NCI-H345 treated with DMSO at 0.1 percent for 48 hours (cell line): Measurements from ENCODE around the gene HTR2A.

Source experiments
- DNase-seq: peaks from one replicate; lab custom pipeline; 2025; ENCODE audit not compliant: unreplicated experiment; lab: John Stamatoyannopoulos, UW

The HTR2A gene

DNA sequence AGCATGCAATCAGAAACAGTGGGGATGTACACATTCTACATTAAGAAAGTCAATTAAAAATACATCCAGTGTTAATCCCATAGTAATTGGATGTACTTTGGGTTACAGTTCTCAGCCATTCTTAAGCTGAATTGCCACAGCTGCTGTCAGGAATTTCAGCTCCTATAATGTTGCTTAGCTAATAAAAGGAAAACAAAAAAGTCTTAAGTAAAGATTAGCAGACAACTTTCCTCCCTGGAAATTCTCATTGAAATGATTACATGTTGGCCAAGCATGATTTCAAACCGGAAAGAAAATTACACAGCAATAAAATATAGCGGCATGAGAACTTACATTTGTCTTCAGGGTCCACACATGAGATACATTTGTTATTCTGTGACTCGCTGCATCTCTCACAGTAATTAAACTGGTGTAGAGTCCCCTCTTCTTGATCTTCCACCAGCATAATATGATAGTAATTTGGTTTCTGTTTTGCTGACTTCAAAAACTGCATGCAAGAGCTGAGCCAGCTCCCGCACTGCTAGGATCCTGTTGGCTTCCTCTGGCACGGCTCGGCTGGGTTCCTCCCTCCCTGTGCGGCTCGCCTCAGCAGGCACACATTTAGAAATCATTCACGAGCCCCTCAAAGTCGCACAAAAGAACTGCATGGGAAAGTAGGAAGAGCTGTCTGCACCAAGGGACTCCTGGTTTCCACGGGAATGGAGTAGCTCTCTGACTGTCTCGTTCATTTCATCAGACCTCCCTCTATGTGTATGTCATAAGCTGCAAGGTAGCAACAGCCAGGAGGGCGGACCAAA, at the start of gene HTR2A:
HTR2A (minus strand) TSS at position 713 of the 797 bp plus-strand sequence. CDS start 1,147 bp downstream, outside the sequence.
- DNase-seq = peak; percentile 12

DNA sequence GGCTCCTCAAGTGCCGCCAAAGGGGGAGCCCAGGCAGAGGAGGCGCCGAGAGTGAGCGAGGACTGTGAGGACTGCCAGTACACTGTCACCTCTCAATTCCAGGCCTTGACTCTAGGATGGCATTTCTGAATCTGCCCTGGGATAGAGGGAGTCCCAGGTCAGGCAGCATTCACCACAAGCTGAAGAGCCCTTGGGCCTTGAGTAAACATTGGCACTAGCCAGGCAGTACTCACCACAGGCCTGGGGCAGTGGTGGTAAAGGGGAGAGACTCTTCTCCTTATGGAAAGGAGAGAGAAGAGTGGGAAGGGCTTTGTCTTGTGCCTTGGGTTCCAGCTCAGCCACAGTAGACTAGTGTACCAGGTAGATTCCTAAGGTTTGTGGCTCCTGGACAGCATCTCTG, 39.7 kb upstream of the HTR2A start:
- no peak for DNase-seq

DNA sequence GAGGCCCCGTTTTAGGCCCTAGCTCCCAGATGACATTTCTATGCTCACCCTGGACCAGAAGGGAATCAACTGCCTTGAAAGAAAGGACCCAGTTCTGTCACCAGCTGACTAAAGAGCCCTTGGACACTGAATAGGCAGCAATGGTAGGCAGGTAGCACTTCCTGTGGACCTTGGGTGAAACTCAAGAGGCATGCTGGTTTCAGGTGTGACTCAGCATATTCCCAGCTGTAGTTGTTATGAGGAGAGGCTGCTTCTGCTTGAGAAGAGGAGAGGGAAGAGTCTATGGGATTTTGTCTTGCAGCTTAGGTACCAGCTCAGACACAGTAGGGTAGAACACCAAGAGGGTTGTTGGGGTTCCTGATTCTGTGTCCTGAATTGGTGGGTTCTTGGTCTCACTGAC, 37.9 kb upstream of the HTR2A start:
- DNase-seq = no peak

DNA sequence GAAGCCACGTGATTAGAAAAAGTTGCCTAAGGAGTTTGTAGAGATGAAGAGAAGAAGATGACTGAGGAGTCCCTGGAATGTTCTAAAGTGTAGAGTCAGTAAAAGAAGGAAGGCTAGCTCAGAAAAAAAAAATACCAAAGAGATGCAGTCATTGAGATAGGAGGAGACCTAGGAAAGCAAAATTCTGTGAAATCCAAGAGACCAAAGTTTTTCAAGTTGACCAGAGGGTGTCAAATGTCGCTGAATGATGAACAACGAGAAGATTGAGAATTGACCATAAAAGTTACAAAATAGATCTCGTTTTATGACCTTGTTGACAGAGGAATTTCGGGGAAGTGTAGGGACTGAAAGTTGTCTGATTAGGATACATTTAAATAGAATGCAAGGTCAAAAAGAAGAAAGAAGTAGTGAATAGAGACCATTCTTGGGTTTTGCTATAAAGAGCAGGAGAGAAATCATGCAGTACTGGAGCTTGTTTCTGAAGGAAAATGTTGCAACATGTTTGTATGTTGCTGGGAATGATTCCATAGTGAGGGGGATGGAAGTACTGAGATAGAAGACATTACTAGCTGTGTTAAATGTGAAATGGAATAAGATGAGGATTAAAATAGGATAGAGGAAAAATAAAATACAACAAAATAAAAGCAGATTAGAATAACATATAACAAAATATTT, 30.2 kb upstream of the HTR2A start:
- no peak for DNase-seq

DNA sequence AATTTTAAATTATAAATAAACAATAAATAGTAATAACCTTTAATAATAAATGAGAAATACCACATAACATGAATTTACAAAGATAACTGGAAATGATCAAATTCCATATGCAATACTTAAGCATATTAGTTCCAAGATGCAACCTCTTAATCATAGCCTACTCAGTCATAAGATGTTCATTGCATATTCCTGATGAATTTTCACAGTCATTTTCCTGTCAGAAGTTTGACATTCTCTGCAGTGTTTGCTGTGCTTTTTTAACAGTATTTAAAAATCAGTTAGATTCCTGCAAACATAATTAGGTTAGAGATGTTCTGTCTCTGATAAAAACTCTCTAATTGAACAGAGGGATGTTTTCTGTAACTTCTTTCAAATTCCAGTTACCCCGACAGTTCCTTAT, 28.6 kb upstream of the HTR2A start:
- no peak for DNase-seq

DNA sequence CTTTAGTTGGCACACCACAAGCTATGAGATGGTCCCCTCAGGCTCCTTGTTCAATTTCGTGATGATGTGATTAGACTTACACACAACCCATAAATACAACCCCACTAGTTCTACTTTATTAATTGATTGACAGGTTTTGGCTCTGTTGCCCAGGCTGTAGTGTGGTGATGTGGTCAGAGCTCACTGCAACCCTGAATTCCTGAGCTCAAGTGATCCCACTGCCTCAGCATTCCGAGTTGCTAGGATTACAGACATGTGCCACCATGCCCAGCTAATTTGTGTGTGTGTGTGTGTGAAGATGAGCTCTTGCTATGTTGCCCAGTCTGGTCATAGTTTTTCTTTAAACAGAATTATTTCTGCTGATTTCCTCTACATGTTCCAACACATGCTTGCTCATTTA, 17.5 kb upstream of the HTR2A start:
- no peak for DNase-seq

DNA sequence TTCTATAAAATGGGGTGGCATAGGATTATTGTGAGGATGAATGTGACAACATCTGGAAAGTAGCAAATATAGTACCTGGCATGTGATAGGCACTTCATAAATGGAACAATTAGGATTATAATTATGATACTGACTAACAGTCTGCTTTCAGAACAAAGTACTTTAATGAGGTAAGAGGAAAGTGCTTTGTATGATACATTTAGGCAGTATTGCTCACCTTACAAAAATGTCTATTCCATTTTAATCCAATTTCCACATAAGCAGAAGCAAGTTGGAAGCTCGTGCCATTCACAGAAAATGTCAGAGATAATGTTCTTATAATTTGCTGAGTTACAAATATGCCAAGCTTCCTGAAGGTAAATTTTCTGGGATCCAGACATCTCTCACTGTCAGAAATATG, 16.9 kb upstream of the HTR2A start:
- no peak for DNase-seq

DNA sequence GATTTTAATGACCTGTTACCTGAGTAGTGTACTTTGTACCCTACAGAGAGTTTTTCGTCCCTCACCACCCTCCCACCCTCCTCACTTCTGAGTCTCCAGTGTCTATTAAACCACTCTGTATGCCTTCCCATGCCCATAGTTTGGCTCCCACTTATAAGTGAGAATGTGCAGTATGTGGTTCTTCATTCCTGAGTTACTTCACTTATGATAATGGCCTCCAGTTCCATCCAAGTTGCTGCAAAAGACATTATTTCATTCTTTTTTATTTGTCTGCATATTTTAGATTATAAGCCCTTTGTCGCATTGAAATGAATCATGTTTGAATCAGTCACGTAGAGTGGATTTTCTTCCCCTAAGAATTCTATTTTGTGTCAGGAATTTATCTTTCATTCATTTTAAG, 12.2 kb upstream of the HTR2A start:
- no peak for DNase-seq

DNA sequence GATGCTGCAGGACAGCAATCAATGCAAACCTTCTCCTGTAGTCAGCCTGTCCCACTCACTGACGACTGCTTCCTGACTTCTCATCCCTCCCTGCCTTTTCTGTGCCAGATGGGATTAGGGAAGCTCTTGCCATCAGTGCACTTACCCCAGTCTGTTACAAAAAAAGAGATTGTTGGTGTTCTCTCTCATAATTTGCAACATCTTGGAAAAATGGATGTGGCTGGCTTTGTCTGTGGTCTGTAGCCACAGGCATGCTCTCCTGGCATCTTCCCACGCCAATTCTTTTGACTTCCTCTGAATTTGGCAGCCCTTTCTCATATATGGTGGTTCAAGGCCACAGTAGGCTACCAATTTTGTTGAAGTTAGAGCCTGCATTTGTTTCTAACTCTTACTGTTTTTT, 11.6 kb upstream of the HTR2A start:
- DNase-seq = no peak

DNA sequence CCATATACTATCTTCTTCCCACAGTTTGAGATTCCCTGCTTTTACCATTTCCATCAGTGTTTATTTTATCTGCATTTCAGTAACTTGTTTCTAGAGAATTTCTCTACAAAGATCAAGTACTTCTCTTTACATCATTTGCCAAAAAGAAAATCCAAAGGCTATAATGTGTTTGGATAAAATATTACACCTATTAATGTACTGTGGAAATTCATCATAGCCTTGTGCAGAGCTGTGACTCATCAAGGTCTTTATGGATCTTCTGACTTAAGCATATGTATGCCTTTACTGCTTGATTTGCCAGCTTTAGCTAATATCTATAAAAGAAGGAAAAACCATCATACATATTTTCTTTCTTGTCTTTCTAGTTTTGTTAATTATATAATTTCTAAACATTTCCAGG, 9.6 kb upstream of the HTR2A start:
- DNase-seq = no peak

DNA sequence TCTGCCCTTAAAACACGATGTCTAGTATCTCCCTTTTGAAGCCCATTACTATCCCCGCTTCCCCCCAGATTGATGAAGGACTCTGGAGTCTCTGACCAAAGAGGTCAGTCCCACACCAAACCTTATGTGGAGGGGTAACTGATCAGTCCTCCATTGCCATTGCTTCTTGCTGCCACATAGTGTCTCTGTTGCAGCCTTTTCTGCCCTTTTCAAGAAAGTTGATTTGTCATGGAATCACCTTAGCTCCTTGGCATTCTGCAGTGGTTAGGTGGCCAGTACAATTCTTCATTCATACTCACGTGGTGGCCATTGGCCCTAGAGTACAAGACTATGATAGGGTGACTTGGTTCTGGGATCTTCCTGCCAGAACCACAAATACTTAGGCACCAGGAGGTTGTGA, 8.4 kb upstream of the HTR2A start:
- no peak for DNase-seq

DNA sequence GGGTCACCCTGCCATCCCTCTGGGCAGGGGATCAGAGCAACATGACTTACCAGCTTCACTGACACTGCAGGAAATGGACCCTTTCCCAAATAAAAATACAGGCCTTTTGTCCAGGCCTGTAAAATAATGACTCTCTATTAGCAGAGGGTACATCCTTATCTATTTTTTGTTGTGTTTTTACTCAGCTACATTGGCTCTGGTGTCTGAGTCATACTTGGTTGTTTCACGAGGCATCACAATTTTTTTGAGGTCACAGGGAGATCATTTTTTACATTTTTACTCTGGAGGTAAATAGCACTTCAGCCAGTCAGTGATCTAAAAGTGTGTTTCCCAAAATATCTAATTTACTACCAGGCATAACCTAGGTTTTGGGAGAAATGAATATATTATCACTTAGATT, 6.9 kb upstream of the HTR2A start:
- no peak for DNase-seq

DNA sequence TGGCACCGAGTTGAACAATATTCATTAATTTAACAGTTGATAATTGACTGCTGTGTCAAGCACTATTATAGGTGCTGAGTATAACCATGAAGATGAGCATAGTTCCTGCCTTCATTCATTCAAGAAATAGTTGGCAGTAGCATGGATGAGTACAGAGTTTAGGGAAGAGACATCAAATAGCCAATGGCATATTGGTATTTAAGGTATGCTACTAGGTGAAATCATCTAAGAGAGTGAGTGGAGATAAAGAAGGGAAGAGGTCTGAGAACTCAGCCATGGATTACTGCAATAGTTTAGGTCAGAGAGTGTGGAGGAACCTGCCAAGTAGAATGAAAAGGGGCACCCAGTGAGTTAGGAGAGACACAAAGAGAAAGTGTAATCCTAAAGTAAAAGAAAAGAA, 4.9 kb upstream of the HTR2A start:
- no peak for DNase-seq

DNA sequence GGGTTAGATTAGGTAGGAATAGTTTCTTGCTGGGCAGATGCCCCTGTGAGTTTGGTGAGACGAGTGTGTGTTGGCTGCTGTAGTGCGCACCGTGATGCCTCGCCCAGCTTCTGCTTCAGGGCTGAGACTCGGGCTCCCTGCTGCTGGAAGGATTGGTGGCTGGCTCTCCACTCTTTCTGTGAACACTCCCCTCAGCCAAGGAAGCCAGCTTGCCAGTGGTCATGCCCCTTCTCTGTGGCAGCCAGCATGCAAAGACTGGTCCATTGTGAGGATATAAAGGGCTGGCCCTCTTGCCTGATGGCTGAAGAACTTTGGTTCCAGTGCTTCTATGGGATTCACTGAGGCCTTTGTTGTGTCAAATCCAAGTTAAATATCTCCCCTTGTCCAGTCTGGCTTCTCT, 2.9 kb upstream of the HTR2A start:
- DNase-seq = no peak

DNA sequence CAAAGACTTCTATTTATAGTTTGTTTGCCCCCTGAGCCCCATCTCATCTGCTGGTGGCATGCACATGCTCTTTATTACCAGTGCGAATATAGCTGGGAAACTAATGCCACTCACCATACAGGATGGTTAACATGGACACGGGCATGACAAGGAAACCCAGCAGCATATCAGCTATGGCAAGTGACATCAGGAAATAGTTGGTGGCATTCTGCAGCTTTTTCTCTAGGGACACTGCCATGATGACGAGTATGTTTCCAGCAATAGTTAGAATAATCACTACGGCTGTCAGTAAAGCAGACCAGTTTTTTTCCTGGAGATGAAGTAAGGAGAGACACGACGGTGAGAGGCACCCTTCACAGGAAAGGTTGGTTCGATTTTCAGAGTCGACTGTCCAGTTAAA, 1.5 kb downstream of the HTR2A start:
- no peak for DNase-seq

DNA sequence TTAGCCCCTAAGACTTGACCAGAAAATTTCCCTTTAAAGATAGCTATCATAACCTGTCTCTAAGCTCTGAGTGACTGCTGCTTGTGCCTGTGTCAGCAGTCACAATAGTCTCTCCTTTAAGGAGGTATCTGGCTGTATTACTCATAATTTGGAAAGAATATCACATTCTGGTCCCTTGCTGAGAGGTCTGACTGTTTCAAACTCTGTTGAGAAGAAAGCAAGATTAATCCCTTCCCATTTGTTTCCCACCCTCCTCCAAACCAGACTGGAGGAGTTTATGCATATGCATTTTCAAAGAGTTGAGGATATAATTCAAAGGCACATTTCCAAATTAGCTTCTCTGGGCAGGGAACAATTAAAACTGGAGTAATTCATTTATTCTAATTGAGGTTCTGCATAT, 2.3 kb downstream of the HTR2A start:
- DNase-seq = no peak

DNA sequence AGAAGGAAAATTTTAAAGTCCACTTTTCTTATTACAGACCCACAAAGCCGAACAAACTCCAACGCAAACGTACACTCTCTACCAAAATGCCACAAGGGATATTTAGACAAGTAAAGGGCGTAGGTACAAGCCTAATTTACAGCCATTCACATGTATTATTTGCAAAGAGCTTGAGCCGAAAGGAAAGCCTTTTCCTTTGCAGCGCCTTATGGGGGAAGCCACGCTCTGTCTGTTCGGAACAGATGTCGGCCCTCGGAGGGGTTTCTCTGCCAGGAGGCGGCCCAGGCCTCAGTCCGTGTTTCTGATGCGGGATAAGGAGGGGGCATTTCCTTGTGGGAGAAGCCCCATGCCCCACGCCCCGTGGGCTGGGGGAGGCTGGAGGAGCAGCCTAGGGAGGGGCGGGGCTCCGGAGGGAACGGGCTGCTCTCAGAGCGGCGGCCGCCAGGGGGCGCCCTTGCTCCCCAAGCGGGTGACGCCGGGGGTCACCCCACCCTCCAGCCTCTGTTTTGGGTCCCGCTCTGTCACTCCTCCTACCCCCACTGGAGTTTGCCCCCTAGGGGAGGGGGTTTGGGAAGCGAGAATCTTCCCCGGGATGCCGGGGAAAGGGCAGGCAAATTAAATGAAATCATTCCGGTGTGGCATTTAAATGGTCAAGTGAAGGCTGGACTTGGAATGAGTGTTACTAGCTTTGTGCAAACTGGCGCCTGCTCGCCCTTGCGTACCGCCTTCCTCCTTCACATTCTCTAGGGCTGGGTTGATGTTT, 2.9 kb downstream of the HTR2A start:
- peak; percentile 38 for DNase-seq

DNA sequence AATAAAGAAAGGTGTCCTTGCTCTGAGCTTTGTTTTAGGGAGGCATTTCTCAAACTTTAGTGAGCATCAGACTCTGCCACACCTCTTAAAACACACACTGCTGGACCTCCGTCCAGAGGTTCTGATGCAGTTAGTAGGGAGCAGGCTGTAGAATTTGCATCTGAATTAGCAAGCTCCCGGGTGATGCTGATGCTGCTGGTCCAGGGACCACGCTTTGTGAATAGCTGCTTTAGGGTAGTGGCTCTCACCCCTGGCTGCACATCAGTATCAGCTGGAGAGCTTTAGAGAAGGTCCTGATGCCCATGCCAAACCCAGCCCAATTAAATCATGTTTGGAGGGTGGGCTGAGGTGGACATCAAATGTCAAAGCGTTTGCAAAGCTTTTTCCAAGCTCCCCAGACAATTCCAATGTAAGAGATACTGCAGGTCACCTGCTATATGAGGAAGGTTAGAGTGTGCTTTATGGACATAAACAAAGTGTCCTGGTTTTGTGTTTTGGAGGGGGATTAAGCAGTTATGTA, 3.6 kb downstream of the HTR2A start:
- no peak for DNase-seq

DNA sequence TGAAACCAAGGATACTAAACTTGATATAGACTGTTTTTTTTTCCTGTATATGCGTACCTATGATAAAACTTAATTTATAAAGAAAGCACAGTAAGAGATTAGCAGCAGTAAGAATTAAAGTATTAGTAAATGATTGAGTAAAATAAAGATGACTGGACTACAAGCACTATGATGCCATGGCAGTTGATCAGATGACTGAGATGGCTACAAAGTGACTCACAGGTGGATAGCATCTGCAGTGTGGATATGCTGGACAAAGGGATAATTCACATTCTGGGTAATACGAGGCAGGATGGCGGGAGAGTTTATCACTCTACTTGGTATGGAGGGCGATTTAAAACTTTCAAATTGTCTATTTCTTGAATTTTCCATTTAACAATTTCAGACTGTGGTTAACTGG, 11.8 kb downstream of the HTR2A start:
- no peak for DNase-seq

DNA sequence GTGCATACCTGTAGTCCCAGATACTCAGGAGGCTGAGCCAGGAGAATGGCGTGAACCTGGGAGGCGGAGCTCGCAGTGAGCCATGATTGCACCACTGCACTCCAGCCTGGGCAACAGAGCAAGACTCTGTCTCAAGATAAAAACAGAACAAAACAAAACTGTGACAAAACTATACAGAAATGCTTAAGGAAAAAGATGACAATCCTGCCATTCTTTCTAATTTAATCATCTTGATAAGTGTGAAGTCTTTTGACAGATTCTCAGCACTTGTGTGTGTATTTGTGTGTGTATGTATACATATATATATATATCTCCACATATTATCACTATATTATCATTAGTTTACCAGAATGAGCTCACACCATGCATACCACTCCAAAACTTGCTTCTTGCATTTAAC, 12.3 kb downstream of the HTR2A start:
- DNase-seq = no peak

DNA sequence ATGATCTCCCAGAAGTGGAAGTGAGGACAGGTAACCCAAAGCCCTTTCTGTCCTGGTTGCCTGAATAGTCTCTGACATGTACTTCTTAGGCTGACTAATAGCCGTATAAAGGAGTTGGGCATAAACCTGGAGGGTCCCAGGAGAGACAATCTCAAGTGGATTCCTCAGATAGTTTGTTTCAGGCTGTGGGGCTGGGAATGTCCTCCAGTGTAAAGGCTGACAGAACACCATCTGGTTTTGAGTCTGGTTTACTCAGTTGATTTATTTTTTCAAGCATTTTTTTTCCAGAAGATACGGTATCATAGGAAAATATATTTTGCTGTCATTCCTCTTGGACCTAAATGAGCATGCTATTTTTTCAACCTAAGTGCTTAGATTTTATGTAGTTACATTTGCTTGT, 15.2 kb downstream of the HTR2A start:
- DNase-seq = no peak

DNA sequence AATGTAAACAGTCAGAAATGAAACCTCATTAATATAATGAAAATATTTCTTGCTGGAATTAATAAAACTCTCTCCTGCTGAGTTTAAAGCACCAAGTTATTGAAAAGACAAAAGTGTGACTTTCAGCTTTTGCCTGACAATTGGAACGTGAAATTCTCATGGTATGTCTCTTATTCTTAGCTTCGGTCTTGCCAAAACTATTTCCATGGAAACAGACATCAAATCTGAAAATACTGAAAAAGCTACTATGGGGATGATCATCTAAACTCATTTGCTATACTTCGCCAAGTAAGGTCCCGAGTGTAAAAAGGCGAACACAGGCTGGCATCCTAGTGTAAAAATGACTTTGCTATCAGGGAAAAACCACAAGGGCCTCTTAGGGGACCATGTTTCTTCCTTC, 22.8 kb downstream of the HTR2A start:
- no peak for DNase-seq
